GM12891 (cell line): Measurements from ENCODE around the gene WNT7B.

ENCODE experiments used
- PAX5 ChIP-seq: IDR thresholded peaks from 2 replicates; pipeline ENCODE4 v1.6.1; 2011; ENCODE audit warnings: low read length, moderate library complexity, mild to moderate bottlenecking; ENCODE audit not compliant: insufficient read depth, severe bottlenecking
- POLR2A ChIP-seq: IDR thresholded peaks from 2 replicates; pipeline ENCODE4 v1.6.1; 2011; ENCODE audit warnings: low read depth, low read length, control low read depth
- POLR2AphosphoS5 ChIP-seq: IDR thresholded peaks from 2 replicates; pipeline ENCODE4 v1.6.1; 2011; ENCODE audit warnings: low read depth, low read length, control low read depth
- POU2F2 ChIP-seq: IDR thresholded peaks from 2 replicates; pipeline ENCODE4 v1.6.1; 2011; ENCODE audit warnings: low read depth, mild to moderate bottlenecking, control low read depth, low read length, moderate library complexity
- SPI1 ChIP-seq: IDR thresholded peaks from 2 replicates; pipeline ENCODE4 v1.6.1; 2011; ENCODE audit warnings: low read depth, low read length, control low read depth
- TAF1 ChIP-seq: IDR thresholded peaks from 2 replicates; pipeline ENCODE4 v1.6.1; 2011; ENCODE audit warnings: low read depth, low read length, control low read depth

- TF ChIP-seq POLR2AphosphoS5 (no peak), POU2F2 (no peak), TAF1 (no peak), POLR2A (no peak), SPI1 (no peak), PAX5 (no peak)
These were observed 17.8 kb upstream of the WNT7B start for GRCh38 chr22:45994491-45995404.
